SU-DHL-6 (cell line): ENCODE measurements around the gene CCNY.

Experiments used
- EZH2phosphoT487 ChIP-seq: fragments of 200-600 bp; sonication (generic), shearing (Covaris generic); conservative IDR thresholded peaks from 2 replicates; pipeline ENCODE4 v1.6.1; 2018; ENCODE audit warnings: mild to moderate bottlenecking, antibody characterized with exemption, low read length, moderate library complexity, mixed read lengths
- TF ChIP-seq, protein P1 (sequence below): fragments of 200-600 bp; sonication (generic); IDR thresholded peaks from one replicate; pipeline ENCODE4 v1.5.1; 2017; ENCODE audit warnings: antibody characterized with exemption, mild to moderate bottlenecking, low read length, moderate library complexity; ENCODE audit not compliant: insufficient read depth, poor library complexity, severe bottlenecking

DNA sequence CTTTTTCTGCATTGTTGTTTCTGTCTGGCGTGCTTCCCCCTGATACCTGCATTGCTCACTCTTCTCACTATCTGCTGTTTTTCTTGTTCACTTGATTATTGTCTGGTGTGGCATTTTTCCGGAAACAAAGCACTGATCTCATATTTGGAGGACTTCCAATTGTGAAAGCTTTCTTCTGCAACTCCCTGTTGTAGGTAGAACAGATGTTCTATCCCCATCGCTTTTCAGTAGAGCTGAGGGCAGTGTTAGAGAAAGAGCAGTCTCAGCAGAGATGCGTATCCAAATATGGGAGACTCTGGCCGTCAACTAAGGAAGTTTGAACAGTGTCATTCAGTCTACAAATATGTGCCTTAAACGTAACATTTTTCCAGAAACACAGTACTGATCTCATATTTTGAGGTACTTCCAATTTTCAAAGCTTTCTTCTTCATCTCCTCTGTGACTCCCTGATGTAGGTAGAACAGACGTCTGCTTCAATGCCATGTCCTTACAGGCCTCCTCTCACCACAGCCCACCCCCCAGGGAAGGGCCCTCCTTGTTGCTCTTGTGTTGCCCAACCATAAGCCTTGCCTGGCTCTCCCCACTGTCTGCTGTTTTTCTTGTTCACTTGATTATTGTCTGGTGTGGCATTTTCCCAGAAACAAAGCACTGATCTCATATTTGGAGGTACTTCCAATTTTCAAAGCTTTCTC is 241.8 kb downstream of the CCNY start:
- TF ChIP-seq, protein P1, sequence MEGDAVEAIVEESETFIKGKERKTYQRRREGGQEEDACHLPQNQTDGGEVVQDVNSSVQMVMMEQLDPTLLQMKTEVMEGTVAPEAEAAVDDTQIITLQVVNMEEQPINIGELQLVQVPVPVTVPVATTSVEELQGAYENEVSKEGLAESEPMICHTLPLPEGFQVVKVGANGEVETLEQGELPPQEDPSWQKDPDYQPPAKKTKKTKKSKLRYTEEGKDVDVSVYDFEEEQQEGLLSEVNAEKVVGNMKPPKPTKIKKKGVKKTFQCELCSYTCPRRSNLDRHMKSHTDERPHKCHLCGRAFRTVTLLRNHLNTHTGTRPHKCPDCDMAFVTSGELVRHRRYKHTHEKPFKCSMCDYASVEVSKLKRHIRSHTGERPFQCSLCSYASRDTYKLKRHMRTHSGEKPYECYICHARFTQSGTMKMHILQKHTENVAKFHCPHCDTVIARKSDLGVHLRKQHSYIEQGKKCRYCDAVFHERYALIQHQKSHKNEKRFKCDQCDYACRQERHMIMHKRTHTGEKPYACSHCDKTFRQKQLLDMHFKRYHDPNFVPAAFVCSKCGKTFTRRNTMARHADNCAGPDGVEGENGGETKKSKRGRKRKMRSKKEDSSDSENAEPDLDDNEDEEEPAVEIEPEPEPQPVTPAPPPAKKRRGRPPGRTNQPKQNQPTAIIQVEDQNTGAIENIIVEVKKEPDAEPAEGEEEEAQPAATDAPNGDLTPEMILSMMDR: no peak
- TF ChIP-seq EZH2phosphoT487: no peak
